Mesenchymal stem cell (in vitro differentiated cells and primary cell): Measurements from ENCODE around the gene BORCS6.

Experiments
- DNase-seq: peaks from one replicate; pipeline ENCODE4 v3.0.0-alpha.2; 2013
- H2AFZ ChIP-seq: one replicate; pipeline ENCODE4 v1.6.1; 2013; ENCODE audit warnings: low read depth, mild to moderate bottlenecking, control low read depth, inconsistent platforms, low read length, moderate library complexity
- H2AK5ac ChIP-seq: 2 replicates; pipeline ENCODE4 v1.6.1; 2013; ENCODE audit warnings: low read length, moderate library complexity, mild to moderate bottlenecking, inconsistent platforms; ENCODE audit not compliant: severe bottlenecking
- H2BK120ac ChIP-seq: one replicate; pipeline ENCODE4 v1.6.1; 2013; ENCODE audit warnings: low read depth, mild to moderate bottlenecking, inconsistent platforms, low read length, moderate library complexity
- H2BK12ac ChIP-seq, 2 experiments: one replicate each; pipeline ENCODE4 v1.6.1; 2013; ENCODE audit warnings: inconsistent platforms in 2 of 2, low read length in 2 of 2, mild to moderate bottlenecking in 2 of 2, moderate library complexity in 2 of 2, control low read depth in 1 of 2
- H2BK15ac ChIP-seq: one replicate; pipeline ENCODE4 v1.6.1; 2013; ENCODE audit warnings: mild to moderate bottlenecking, low read depth, inconsistent platforms; ENCODE audit not compliant: poor library complexity, severe bottlenecking
- H2BK5ac ChIP-seq: 2 replicates; pipeline ENCODE4 v1.6.1; 2013; ENCODE audit warnings: low read depth, mild to moderate bottlenecking, low read length, control low read depth, inconsistent platforms; ENCODE audit not compliant: poor library complexity, severe bottlenecking
- H3K14ac ChIP-seq, 2 experiments: one replicate each; pipeline ENCODE4 v1.6.1; 2013; ENCODE audit warnings: inconsistent platforms in 2 of 2, low read length in 2 of 2, control low read depth in 1 of 2, mild to moderate bottlenecking in 1 of 2, moderate library complexity in 1 of 2
- H3K18ac ChIP-seq, 2 experiments: one replicate each; pipeline ENCODE4 v1.6.1; 2013; ENCODE audit warnings: inconsistent platforms in 2 of 2, low read length in 2 of 2, control low read depth in 1 of 2, low read depth in 1 of 2, mild to moderate bottlenecking in 1 of 2
- H3K23ac ChIP-seq, 2 experiments: one replicate each; pipeline ENCODE4 v1.6.1; 2013; ENCODE audit warnings: inconsistent platforms in 2 of 2, low read length in 2 of 2, mild to moderate bottlenecking in 2 of 2, moderate library complexity in 2 of 2, control low read depth in 1 of 2
- H3K27ac ChIP-seq: 2 replicates; pipeline ENCODE4 v1.5.1; 2013; ENCODE audit warnings: mild to moderate bottlenecking, moderate library complexity, low read length, control low read depth, inconsistent platforms; ENCODE audit not compliant: poor library complexity, severe bottlenecking
- H3K27me3 ChIP-seq, 2 experiments: 2 replicates each; pipeline versions ENCODE4 v1.6.1 to v1.7.0; 2013; ENCODE audit warnings: low read length in 2 of 2, mild to moderate bottlenecking in 2 of 2, moderate library complexity in 2 of 2, control low read depth in 1 of 2, inconsistent platforms in 1 of 2; ENCODE audit not compliant: control insufficient read depth in 1 of 2, insufficient read depth in 1 of 2
- H3K36me3 ChIP-seq, 2 experiments: 2 replicates each; pipeline versions ENCODE4 v1.6.1 to v1.7.0; 2013; ENCODE audit warnings: low read length in 2 of 2, control low read depth in 1 of 2, inconsistent platforms in 1 of 2, low read depth in 1 of 2, mild to moderate bottlenecking in 1 of 2; ENCODE audit not compliant: insufficient read depth in 2 of 2, control insufficient read depth in 1 of 2
- H3K4ac ChIP-seq, 2 experiments: one replicate each; pipeline ENCODE4 v1.6.1; 2013; ENCODE audit warnings: inconsistent platforms in 2 of 2, low read length in 2 of 2, mild to moderate bottlenecking in 2 of 2, moderate library complexity in 2 of 2, control low read depth in 1 of 2, low read depth in 1 of 2
- H3K4me1 ChIP-seq: 2 replicates; pipeline ENCODE4 v1.6.1; 2013; ENCODE audit warnings: low read depth, low read length, control low read depth; ENCODE audit not compliant: control insufficient read depth, insufficient read depth
- H3K4me2 ChIP-seq: 2 replicates; pipeline ENCODE4 v1.6.1; 2013; ENCODE audit warnings: low read length, mild to moderate bottlenecking, inconsistent platforms; ENCODE audit not compliant: poor library complexity, severe bottlenecking
- H3K4me3 ChIP-seq, 2 experiments: 2 replicates each; pipeline versions ENCODE4 v1.5.1 to v1.7.0; 2013; ENCODE audit warnings: low read length in 2 of 2, mild to moderate bottlenecking in 2 of 2, control low read depth in 1 of 2, low read depth in 1 of 2; ENCODE audit not compliant: insufficient read depth in 1 of 2
- H3K79me1 ChIP-seq: replicated peaks from 2 replicates; pipeline ENCODE4 v1.6.1; 2013; ENCODE audit warnings: mild to moderate bottlenecking, control low read depth, low read length, inconsistent platforms; ENCODE audit not compliant: poor library complexity, severe bottlenecking
- H3K9ac ChIP-seq: 2 replicates; pipeline ENCODE4 v1.7.0; 2013; ENCODE audit warnings: mild to moderate bottlenecking, low read length, moderate library complexity
- H3K9me3 ChIP-seq: 2 replicates; pipeline ENCODE4 v1.7.0; 2013; ENCODE audit warnings: mild to moderate bottlenecking, low read length; ENCODE audit not compliant: control insufficient read depth
- H4K8ac ChIP-seq: one replicate; pipeline ENCODE4 v1.6.1; 2013; ENCODE audit warnings: inconsistent platforms, mild to moderate bottlenecking, low read length, moderate library complexity
- H4K91ac ChIP-seq: one replicate; pipeline ENCODE4 v1.6.1; 2013; ENCODE audit warnings: mild to moderate bottlenecking, low read length, inconsistent platforms
- WGBS: methylation state at CpG from one replicate; pipeline ENCODE4 v1.1.7; 2013; ENCODE audit warnings: mixed read lengths; 5-methylcytosine and 5-hydroxymethylcytosine counted together

BORCS6 gene

DNA sequence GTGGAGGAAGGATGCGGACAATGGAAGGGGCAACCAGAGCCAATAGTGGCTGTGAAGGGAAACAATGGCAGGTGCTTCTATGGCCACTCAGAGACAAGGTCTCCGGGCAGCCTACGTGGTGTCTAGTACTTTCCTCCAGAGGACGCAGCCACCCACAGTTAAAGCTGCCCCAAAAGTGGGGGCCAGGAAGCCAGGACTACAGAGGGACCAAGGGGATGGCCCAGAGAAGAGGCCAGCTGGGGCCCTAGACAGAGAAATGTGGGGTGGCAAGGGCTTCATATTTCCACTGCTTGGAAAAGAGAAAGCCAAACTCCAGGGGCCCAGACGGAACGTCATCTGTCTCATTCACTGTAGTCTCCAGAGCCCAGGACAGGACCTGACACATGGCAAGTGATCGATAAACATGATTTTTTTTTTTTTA is 36.9 kb downstream of the BORCS6 start:
- peak overlapping the region; percentile 80 for H2AK5ac ChIP-seq
- no peaks in the 10 kb centered on the region for H3K27me3 ChIP-seq
- H3K79me1 ChIP-seq, result peaks cover 33% of the 10 kb centered on the region
- H3K4me2 ChIP-seq, result no peak overlapping the region
- H2BK12ac ChIP-seq, result peak overlapping the region; percentile 62 to 94
- peak overlapping the region; percentile 22 for H2BK120ac ChIP-seq
- H3K27ac ChIP-seq, result peak overlapping the region; percentile 89
- DNase-seq, result no peak
- peak overlapping the region; percentile 22 to 27 for H3K4ac ChIP-seq
- H3K9me3 ChIP-seq, result no peaks in the 10 kb centered on the region
- no peak overlapping the region for H4K8ac ChIP-seq
- no peak overlapping the region for H2AFZ ChIP-seq
- peak overlapping the region in 1 of 2 experiments; percentile 86 for H3K4me3 ChIP-seq
- no peak overlapping the region for H2BK5ac ChIP-seq
- 80% methylated on average over 7 of the region's 7 CpGs for WGBS
- H4K91ac ChIP-seq, result no peak overlapping the region
- no peak overlapping the region for H3K23ac ChIP-seq
- no peak overlapping the region for H3K14ac ChIP-seq
- H3K4me1 ChIP-seq, result peaks cover 44% of the 10 kb centered on the region
- H2BK15ac ChIP-seq, result peak overlapping the region; percentile 30
- peak overlapping the region; percentile 98 for H3K9ac ChIP-seq
- peaks cover 21 to 27% of the 10 kb centered on the region in 2 experiments for H3K36me3 ChIP-seq
- peak overlapping the region; percentile 35 to 71 for H3K18ac ChIP-seq

DNA sequence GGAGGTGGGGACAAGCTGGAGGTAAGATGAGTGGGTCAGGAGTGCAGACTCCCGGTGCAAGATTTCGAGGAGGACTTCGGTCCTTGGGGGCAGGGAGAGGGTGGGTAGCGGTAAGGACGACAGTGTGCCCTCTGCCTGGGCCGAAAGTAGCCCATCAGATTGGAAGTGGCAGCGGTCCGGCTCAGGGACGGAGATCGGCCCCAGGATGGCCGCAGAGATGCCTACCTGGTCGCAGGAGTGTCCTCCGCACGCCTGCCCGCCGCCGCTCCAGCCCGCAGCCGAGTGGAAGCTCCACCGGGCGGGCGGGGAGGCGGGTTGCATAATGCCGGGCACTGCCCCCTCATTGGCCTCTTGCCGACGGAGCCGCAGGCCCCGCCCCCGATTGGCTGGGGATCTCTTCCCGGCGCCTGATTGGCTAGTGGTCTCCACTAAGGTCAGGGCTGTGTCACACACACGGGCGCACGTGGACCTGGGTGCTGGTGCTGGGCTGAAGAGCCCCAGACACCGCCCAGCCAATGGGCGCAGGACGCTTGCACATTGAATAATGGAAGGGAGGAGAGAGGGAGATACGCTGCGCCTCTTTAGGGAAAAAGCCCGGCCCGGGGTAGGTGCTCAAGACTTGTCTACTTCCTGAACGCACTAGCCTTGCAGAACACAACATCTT is 37.7 kb downstream of the BORCS6 start, which contains the start of gene PER1:
TSS of gene PER1 (minus strand) at position 293 of the 664 bp plus-strand sequence. CDS start 1,698 bp downstream, outside the sequence.
- Histone ChIP-seq H4K91ac (peak within 1 kb of the TSS; percentile 93), H3K9me3 (no peaks in the 10 kb centered on the region), H3K27ac (peak within 1 kb of the TSS; percentile 89), H3K4me1 (peaks cover 44% of the 10 kb centered on the region), H3K23ac (peak within 1 kb of the TSS in 1 of 2 experiments; percentile 96), H2BK15ac (peak within 1 kb of the TSS; percentile 96), H3K4me3 (peak within 1 kb of the TSS; percentile 84 to 86), H3K36me3 (peaks cover 29 to 35% of the 10 kb centered on the region in 2 experiments), H2BK120ac (peak within 1 kb of the TSS; percentile 76), H4K8ac (peak within 1 kb of the TSS; percentile 68), H2AFZ (no peak within 1 kb of the TSS), H3K18ac (peak within 1 kb of the TSS; percentile 96 to 98), H3K4me2 (peak within 1 kb of the TSS; percentile 95), H2BK12ac (peak within 1 kb of the TSS; percentile 93 to 94), H2AK5ac (peak within 1 kb of the TSS; percentile 80), H3K27me3 (no peaks in the 10 kb centered on the region), H3K14ac (peak within 1 kb of the TSS; percentile 45 to 96), H2BK5ac (no peak within 1 kb of the TSS), H3K9ac (peak within 1 kb of the TSS; percentile 98), H3K4ac (peak within 1 kb of the TSS; percentile 81 to 88), H3K79me1 (peaks cover 40% of the 10 kb centered on the region)
- peak; percentile 97 for DNase-seq
- 10% methylated on average over 38 of the region's 42 CpGs for WGBS

DNA sequence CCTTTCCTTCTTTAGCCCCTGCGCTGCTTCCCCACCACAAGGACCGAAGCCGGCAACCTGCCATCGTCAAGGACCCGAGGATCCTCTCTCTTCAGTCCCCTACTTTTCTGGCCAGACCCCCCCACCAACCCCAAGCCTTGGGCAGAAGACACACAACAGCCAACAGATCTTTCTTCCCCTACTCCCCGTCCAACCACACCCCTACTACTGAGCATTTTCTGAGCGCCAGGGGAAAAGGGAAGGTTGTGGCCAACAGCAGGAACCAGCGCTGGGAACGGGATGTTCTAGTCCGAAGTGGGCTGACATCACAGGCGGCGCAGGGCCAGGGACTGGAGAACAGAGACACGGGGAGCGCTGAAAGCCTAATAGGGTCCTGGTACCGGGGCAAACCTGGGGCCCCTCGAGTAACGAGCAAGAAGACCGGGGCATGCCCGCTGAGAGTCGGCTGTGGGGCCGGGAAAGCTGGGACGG is 38.3 kb downstream of the BORCS6 start:
- Histone ChIP-seq H3K4me3 (peak overlapping the region; percentile 84 to 86), H3K23ac (peak overlapping the region in 1 of 2 experiments; percentile 96), H2AK5ac (no peak overlapping the region), H3K9ac (peak overlapping the region; percentile 98), H2BK5ac (no peak overlapping the region), H2BK120ac (peak overlapping the region; percentile 76), H2BK12ac (peak overlapping the region; percentile 50 to 93), H3K79me1 (peaks cover 43% of the 10 kb centered on the region), H3K4me1 (peaks cover 44% of the 10 kb centered on the region), H3K36me3 (peaks cover 35 to 41% of the 10 kb centered on the region in 2 experiments), H3K18ac (peak overlapping the region; percentile 96 to 98), H4K91ac (peak overlapping the region; percentile 93), H3K9me3 (no peaks in the 10 kb centered on the region), H3K14ac (peak overlapping the region; percentile 45 to 96), H3K27me3 (no peaks in the 10 kb centered on the region), H3K27ac (peak overlapping the region; percentile 75), H3K4ac (peak overlapping the region; percentile 81 to 88), H4K8ac (peak overlapping the region; percentile 68), H2AFZ (no peak overlapping the region), H3K4me2 (peak overlapping the region; percentile 95), H2BK15ac (peak overlapping the region; percentile 96)
- under 1% methylated on average over 22 of the region's 22 CpGs for WGBS
- DNase-seq, result no peak

DNA sequence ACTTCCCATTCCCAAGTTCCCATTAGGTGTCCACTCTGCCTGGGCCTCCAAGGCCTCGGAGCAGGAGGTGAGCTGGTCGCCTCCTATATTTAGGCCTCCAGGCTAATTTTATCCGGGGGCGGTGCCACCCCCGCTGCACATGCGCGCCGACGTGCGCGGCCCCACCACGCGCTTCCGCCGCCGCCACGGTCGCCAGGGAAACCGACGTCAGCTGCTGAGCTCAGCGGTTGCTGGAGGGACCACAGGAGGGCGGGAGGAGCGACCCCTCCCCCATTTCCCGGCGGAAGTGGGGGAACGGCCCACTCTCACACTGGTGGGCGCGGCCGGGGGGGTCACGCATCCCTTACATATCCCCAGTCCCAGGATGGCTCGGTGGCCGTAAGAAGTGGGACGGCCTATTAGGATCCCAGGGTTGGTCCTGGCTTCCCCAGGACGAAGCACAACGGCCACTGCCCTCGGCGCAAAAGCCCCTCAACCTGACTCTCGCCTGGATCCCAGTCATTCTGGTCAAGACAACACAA is 38.8 kb downstream of the BORCS6 start:
- Histone ChIP-seq H3K27me3 (no peaks in the 10 kb centered on the region), H3K9me3 (no peaks in the 10 kb centered on the region), H3K23ac (no peak overlapping the region), H4K8ac (peak overlapping the region; percentile 68), H2BK12ac (peak overlapping the region; percentile 50 to 93), H3K4me1 (peaks cover 44% of the 10 kb centered on the region), H2AK5ac (no peak overlapping the region), H3K9ac (peak overlapping the region; percentile 98), H2BK15ac (peak overlapping the region; percentile 96), H3K36me3 (peaks cover 40 to 46% of the 10 kb centered on the region in 2 experiments), H3K4me3 (peak overlapping the region; percentile 84 to 86), H3K14ac (peak overlapping the region in 1 of 2 experiments; percentile 81), H3K4me2 (peak overlapping the region; percentile 95), H3K4ac (peak overlapping the region; percentile 41 to 81), H3K79me1 (peaks cover 45% of the 10 kb centered on the region), H2BK5ac (no peak overlapping the region), H2AFZ (no peak overlapping the region), H4K91ac (peak overlapping the region; percentile 77), H3K18ac (peak overlapping the region; percentile 82 to 96), H2BK120ac (peak overlapping the region; percentile 56), H3K27ac (peak overlapping the region; percentile 75)
- peak; percentile 97 for DNase-seq
- WGBS, result under 1% methylated on average over 38 of the region's 38 CpGs
